H1 (cell line): ENCODE results near the gene ADGRL4. TPM values are rescaled to one million over a fixed set of nuclear protein-coding genes. Genes with fewer than 3 reads are reported as not detected.

ENCODE experiments used
- CTCF ChIA-PET: fragments of 300-600 bp; sonication (Branson Sonifier 250); formaldehyde crosslinking; loops from one replicate; lab custom pipeline; 2021; ENCODE audit not compliant: partially characterized antibody; lab: Charles Lee
- POLR2A ChIA-PET: fragments of 300-600 bp; sonication (Branson Sonifier 250); formaldehyde crosslinking; loops from one replicate; lab custom pipeline; 2021; ENCODE audit warnings: inconsistent platforms; ENCODE audit not compliant: partially characterized antibody; lab: Charles Lee
- DNase-seq, 2 experiments: peaks; one replicate each; pipeline versions ENCODE4 v3.0.0 to v3.0.0-alpha.2; 2010 to 2022; ENCODE audit warnings: low spot score in 2 of 2, low read depth in 1 of 2, mixed read lengths in 1 of 2
- FAIRE-seq: peaks from 2 replicates; lab custom pipeline; 2011; peaks lifted over from hg19 to GRCh38; lab: Jason Lieb, UNC
- H2AFZ ChIP-seq: 2 replicates; pipeline ENCODE4 v1.8.1; 2012; ENCODE audit warnings: low read length, inconsistent platforms
- H2AK5ac ChIP-seq: 2 replicates; pipeline ENCODE4 v1.6.1; 2013; ENCODE audit warnings: low read depth, low read length
- H2BK120ac ChIP-seq: replicated peaks from 2 replicates; pipeline ENCODE3; 2013; ENCODE audit warnings: low read depth, low read length, inconsistent platforms
- H2BK12ac ChIP-seq: 2 replicates; pipeline ENCODE4 v1.6.1; 2013; ENCODE audit warnings: low read depth, low read length
- H2BK15ac ChIP-seq: 2 replicates; pipeline ENCODE4 v1.6.1; 2013; ENCODE audit warnings: low read length
- H2BK20ac ChIP-seq: 2 replicates; pipeline ENCODE4 v1.6.1; 2013; ENCODE audit warnings: low read length
- H2BK5ac ChIP-seq: 2 replicates; pipeline ENCODE4 v1.6.1; 2013; ENCODE audit warnings: low read depth, low read length
- H3K14ac ChIP-seq: 2 replicates; pipeline ENCODE4 v1.6.1; 2013; ENCODE audit warnings: inconsistent platforms; ENCODE audit not compliant: insufficient read length
- H3K18ac ChIP-seq: 2 replicates; pipeline ENCODE4 v1.6.1; 2013; ENCODE audit warnings: low read length; ENCODE audit errors: extremely low read depth
- H3K23ac ChIP-seq: 2 replicates; pipeline ENCODE4 v1.6.1; 2013; ENCODE audit warnings: inconsistent platforms; ENCODE audit not compliant: insufficient read length
- H3K23me2 ChIP-seq: 2 replicates; pipeline ENCODE4 v1.6.1; 2013; ENCODE audit warnings: low read depth, low read length
- H3K27ac ChIP-seq: 2 replicates; pipeline ENCODE4 v1.6.1; 2011; ENCODE audit warnings: low read depth, low read length, inconsistent platforms
- H3K27me3 ChIP-seq, 4 experiments: replicated peaks in 1 of 4; 1 replicate in 1 of 4; 2 replicates in 3 of 4; pipeline versions ENCODE4 v1.6.1 to v1.8.1; 2011 to 2013; ENCODE audit warnings: low read length in 3 of 4, mild to moderate bottlenecking in 3 of 4, inconsistent platforms in 2 of 4, mixed read lengths in 2 of 4, moderate library complexity in 1 of 4; ENCODE audit not compliant: control insufficient read depth in 3 of 4, insufficient read depth in 3 of 4; ENCODE audit errors: extremely low read depth in 1 of 4
- H3K36me3 ChIP-seq, 4 experiments: 2 replicates each; pipeline versions ENCODE4 v1.6.1 to v1.8.1; 2011 to 2013; ENCODE audit warnings: mild to moderate bottlenecking in 4 of 4, low read length in 3 of 4, moderate library complexity in 2 of 4, control low read depth in 1 of 4, inconsistent platforms in 1 of 4; ENCODE audit not compliant: insufficient read depth in 4 of 4, control insufficient read depth in 2 of 4
- H3K4ac ChIP-seq: replicated peaks from 2 replicates; pipeline ENCODE3; 2013; ENCODE audit warnings: low read length, low read depth, mixed read lengths, inconsistent platforms; ENCODE audit not compliant: insufficient read length
- H3K4me1 ChIP-seq, 4 experiments: replicated peaks in 1 of 4; 1 replicate in 1 of 4; 2 replicates in 3 of 4; pipeline versions ENCODE4 v1.6.1 to v1.8.1; 2011 to 2013; ENCODE audit warnings: low read length in 3 of 4, inconsistent platforms in 2 of 4, mixed read lengths in 1 of 4; ENCODE audit not compliant: insufficient read depth in 4 of 4, control insufficient read depth in 3 of 4
- H3K4me2 ChIP-seq, 2 experiments: 2 replicates each; pipeline versions ENCODE4 v1.6.1 to v1.8.1; 2011 to 2013; ENCODE audit warnings: low read depth in 2 of 2, low read length in 2 of 2, control low read depth in 1 of 2, inconsistent platforms in 1 of 2, mild to moderate bottlenecking in 1 of 2; ENCODE audit not compliant: insufficient read depth in 1 of 2
- H3K4me3 ChIP-seq, 4 experiments: fragments of 200-600, 300-600 bp in 1 of 4; sonication (generic), shearing (Covaris generic), sonication (Bioruptor Twin) in 1 of 4; 2 replicates each; pipeline versions ENCODE4 v1.5.1 to v1.8.1; 2011 to 2016; ENCODE audit warnings: low read length in 4 of 4, low read depth in 3 of 4, control low read depth in 2 of 4, inconsistent platforms in 2 of 4, mild to moderate bottlenecking in 2 of 4, mixed read lengths in 1 of 4, moderate library complexity in 1 of 4; ENCODE audit not compliant: insufficient read depth in 2 of 4; ENCODE audit errors: extremely low read depth in 1 of 4
- H3K56ac ChIP-seq: replicated peaks from 2 replicates; pipeline ENCODE3; 2013; ENCODE audit warnings: low read depth, mild to moderate bottlenecking, mixed read lengths, low read length, inconsistent platforms; ENCODE audit not compliant: insufficient read length
- H3K79me1 ChIP-seq: 2 replicates; pipeline ENCODE4 v1.6.1; 2013; ENCODE audit warnings: low read depth, low read length, control low read depth
- H3K79me2 ChIP-seq, 2 experiments: 2 replicates each; pipeline versions ENCODE4 v1.6.1 to v1.8.1; 2012 to 2013; ENCODE audit warnings: low read length in 2 of 2, mild to moderate bottlenecking in 2 of 2, inconsistent platforms in 1 of 2; ENCODE audit not compliant: insufficient read depth in 2 of 2, control insufficient read depth in 1 of 2
- H3K9ac ChIP-seq, 4 experiments: replicated peaks in 1 of 4; 1 replicate in 1 of 4; 2 replicates in 3 of 4; pipeline versions ENCODE4 v1.6.1 to v1.8.1; 2011 to 2013; ENCODE audit warnings: low read depth in 3 of 4, low read length in 3 of 4, control low read depth in 2 of 4, mild to moderate bottlenecking in 2 of 4, moderate library complexity in 2 of 4, inconsistent platforms in 1 of 4; ENCODE audit errors: extremely low read depth in 1 of 4
- H3K9me3 ChIP-seq, 2 experiments: 2 replicates each; pipeline versions ENCODE4 v1.6.1 to v1.8.1; 2012 to 2013; ENCODE audit warnings: mild to moderate bottlenecking in 2 of 2, moderate library complexity in 2 of 2, control low read depth in 1 of 2, inconsistent platforms in 1 of 2, low read depth in 1 of 2, low read length in 1 of 2, mixed read lengths in 1 of 2; ENCODE audit not compliant: insufficient read depth in 2 of 2
- H4K20me1 ChIP-seq, 2 experiments: replicated peaks in 1 of 2; 2 replicates each; pipeline versions ENCODE3 to v1.8.1; 2011 to 2013; ENCODE audit warnings: inconsistent platforms in 2 of 2, low read length in 2 of 2, mild to moderate bottlenecking in 1 of 2; ENCODE audit not compliant: insufficient read depth in 2 of 2, control insufficient read depth in 1 of 2
- H4K5ac ChIP-seq: 2 replicates; pipeline ENCODE4 v1.6.1; 2013; ENCODE audit warnings: low read length, low read depth, mixed read lengths, inconsistent platforms; ENCODE audit not compliant: insufficient read length
- H4K8ac ChIP-seq: 2 replicates; pipeline ENCODE4 v1.8.0; 2013; ENCODE audit warnings: mild to moderate bottlenecking, moderate library complexity, low read length, inconsistent platforms; ENCODE audit not compliant: insufficient read depth; ENCODE audit errors: extremely low read depth
- H4K91ac ChIP-seq: replicated peaks from 2 replicates; pipeline ENCODE3; 2013; ENCODE audit warnings: low read length, mixed read lengths, inconsistent platforms; ENCODE audit not compliant: insufficient read length
- ASH2L ChIP-seq: fragments of 200-600, 300-600 bp; sonication (generic); IDR thresholded peaks from one replicate; pipeline ENCODE4 v1.7.1; 2017; ENCODE audit warnings: low read length
- ATF3 ChIP-seq: IDR thresholded peaks from 2 replicates; pipeline ENCODE4 v1.6.1; 2011; ENCODE audit warnings: low read depth, mild to moderate bottlenecking, low read length; ENCODE audit not compliant: insufficient read depth
- BRCA1 ChIP-seq: IDR thresholded peaks from 2 replicates; pipeline ENCODE4 v1.6.1; 2012; ENCODE audit warnings: low read depth, low read length, improper control_type of control experiment
- CBX5 ChIP-seq: fragments of 300-800, 300-1000 bp; sonication (generic); IDR thresholded peaks from 2 replicates; pipeline ENCODE4 v1.7.1; 2016; ENCODE audit warnings: antibody characterized with exemption, low read length, low read depth
- HDAC6 ChIP-seq: IDR thresholded peaks from one replicate; pipeline ENCODE4 v1.7.1; 2012; ENCODE audit warnings: low read depth, mild to moderate bottlenecking, inconsistent platforms, low read length, moderate library complexity
- JUND ChIP-seq: IDR thresholded peaks from 2 replicates; pipeline ENCODE4 v1.6.1; 2011; ENCODE audit warnings: mild to moderate bottlenecking, improper control_type of control experiment, low read length
- MAFK ChIP-seq: IDR thresholded peaks from 2 replicates; pipeline ENCODE4 v1.6.1; 2012; ENCODE audit warnings: low read depth, mild to moderate bottlenecking, improper control_type of control experiment, low read length
- NANOG ChIP-seq: IDR thresholded peaks from 2 replicates; pipeline ENCODE4 v1.6.1; 2011; ENCODE audit warnings: low read length, low read depth, mild to moderate bottlenecking, inconsistent platforms; ENCODE audit not compliant: insufficient read depth, poor library complexity, severe bottlenecking
- PHF8 ChIP-seq: fragments of 200-600 bp; sonication (generic); conservative IDR thresholded peaks from 2 replicates; pipeline ENCODE4 v1.7.1; 2012; ENCODE audit warnings: low read depth, mild to moderate bottlenecking, inconsistent platforms, low read length, moderate library complexity
- POLR2AphosphoS5 ChIP-seq: IDR thresholded peaks from 2 replicates; pipeline ENCODE4 v1.6.1; 2011; ENCODE audit warnings: low read depth, low read length
- RAD21 ChIP-seq, 2 experiments: IDR thresholded peaks in 1 of 2; conservative IDR thresholded peaks in 1 of 2; 2 replicates each; pipeline ENCODE4 v1.6.1; 2011; ENCODE audit warnings: low read depth in 2 of 2, low read length in 2 of 2, improper control_type of control experiment in 1 of 2, inconsistent platforms in 1 of 2, mild to moderate bottlenecking in 1 of 2, moderate library complexity in 1 of 2
- SIN3A ChIP-seq, 2 experiments: IDR thresholded peaks in 1 of 2; conservative IDR thresholded peaks in 1 of 2; 2 replicates each; pipeline ENCODE4 v1.6.1; 2011 to 2012; ENCODE audit warnings: low read length in 2 of 2, improper control_type of control experiment in 1 of 2, low read depth in 1 of 2, mild to moderate bottlenecking in 1 of 2
- SP2 ChIP-seq: IDR thresholded peaks from 2 replicates; pipeline ENCODE4 v1.6.1; 2012; ENCODE audit warnings: mild to moderate bottlenecking, low read length, inconsistent platforms
- WGBS, 2 experiments: shearing (Covaris generic) in 1 of 2; methylation state at CpG; one replicate each; pipeline versions ENCODE4 v1.1.6 to v1.1.7; 2013 to 2015; ENCODE audit warnings: low lambda C conversion rate in 2 of 2, mixed read lengths in 2 of 2, inconsistent platforms in 1 of 2, low coverage in 1 of 2, missing lambda C conversion rate in 1 of 2; ENCODE audit not compliant: insufficient replicate concordance in 2 of 2, insufficient coverage in 1 of 2, insufficient read length in 1 of 2; ENCODE audit errors: extremely low coverage in 1 of 2, missing lambda C conversion rate in 1 of 2; 5-methylcytosine and 5-hydroxymethylcytosine counted together
- polyA plus RNA-seq, 7 experiments: library from polyadenylated mRNA; depleted of rRNA in 3 of 7; stranded (reverse) in 5 of 7; unstranded in 2 of 7; fragments of >200 nt in 5 of 7; fragments of 200-250 nt in 2 of 7; gene quantifications; 1 replicate in 5 of 7; 2 replicates in 1 of 7; 4 replicates in 1 of 7; pipeline versions ENCODE4 v1.2.1 to v1.2.3, GENCODE V29; 2011 to 2013; ENCODE audit warnings: missing spikeins in 2 of 7, mixed read lengths in 2 of 7
- total RNA-seq: library from RNA; stranded (reverse); fragmentation: NEBNext Ultra II Directional; extraction: Animal tissue kit (Norgen Biotek cat#: 25700); gene quantifications from 2 replicates; pipeline ENCODE4 v1.2.1, GENCODE V29; 2021

Gene ADGRL4
- total and polyA plus RNA-seq, 2 of the 8 experiments (the other 6 are each of a cell fraction or from before 2014, with no cell fraction given), result 0.60 to 0.97 TPM

DNA sequence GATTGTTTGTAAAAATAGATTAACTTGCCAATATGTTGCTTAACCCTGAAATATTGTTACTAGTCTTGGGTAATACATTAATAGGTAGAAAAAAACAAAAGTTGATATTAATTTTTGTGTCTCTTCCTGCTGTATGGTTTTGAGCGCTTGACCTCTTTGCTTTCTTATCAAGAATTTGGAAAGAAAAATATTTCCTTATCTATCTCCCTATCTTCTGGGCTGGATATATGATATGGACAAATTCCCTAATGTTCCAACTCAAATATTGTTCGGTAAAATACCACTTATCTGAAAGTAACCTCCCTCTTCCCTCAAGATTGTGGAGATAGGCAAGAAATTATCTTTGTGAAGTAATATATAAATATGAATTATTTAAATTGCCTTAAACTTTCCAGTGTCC lies 57.3 kb downstream of the ADGRL4 start:
- Histone ChIP-seq H3K36me3 (no peaks in the 10 kb centered on the region), H3K4me2 (no peak overlapping the region), H3K27me3 (no peaks in the 10 kb centered on the region), H2BK120ac (no peak overlapping the region), H4K91ac (no peak overlapping the region), H3K27ac (no peak overlapping the region), H2BK12ac (no peak overlapping the region), H2BK20ac (no peak overlapping the region), H4K5ac (no peak overlapping the region), H3K23me2 (no peaks in the 10 kb centered on the region), H3K4me1 (no peaks in the 10 kb centered on the region), H4K8ac (no peak overlapping the region), H2BK5ac (no peak overlapping the region), H2AFZ (no peak overlapping the region), H3K4me3 (no peak overlapping the region), H3K9me3 (no peaks in the 10 kb centered on the region), H2AK5ac (no peak overlapping the region), H2BK15ac (no peak overlapping the region), H3K14ac (no peak overlapping the region), H3K18ac (no peak overlapping the region), H4K20me1 (no peaks in the 10 kb centered on the region), H3K9ac (no peak overlapping the region), H3K4ac (no peak overlapping the region), H3K79me2 (no peaks in the 10 kb centered on the region), H3K56ac (no peak overlapping the region), H3K79me1 (no peaks in the 10 kb centered on the region), H3K23ac (no peak overlapping the region)
- ChIA-PET CTCF (no interaction called here), POLR2A (no interaction called here)
- no peak for DNase-seq
- TF ChIP-seq PHF8 (no peak), ASH2L (no peak), MAFK (no peak), NANOG (no peak), CBX5 (no peak), ATF3 (no peak), SP2 (no peak), RAD21 (IDR thresholded peaks at IDR 0.05 in 1 of 2, conservative IDR thresholded peaks at IDR 0.05 in 1 of 2; ENCODE audit: low read depth in 2 of 2, low read length in 2 of 2) (no peak), POLR2AphosphoS5 (no peak), SIN3A (conservative IDR thresholded peaks at IDR 0.05 in 1 of 2, IDR thresholded peaks at IDR 0.05 in 1 of 2; ENCODE audit: low read depth in 1 of 2, low read length in 2 of 2) (no peak), BRCA1 (no peak), HDAC6 (no peak), JUND (no peak)
- 97% methylated on average over 2 of the region's 2 CpGs; no CpG with 5 or more reads in 1 of the 2 experiments for WGBS, 2 experiments
- FAIRE-seq, result no peak
